EH (cell line): ENCODE results near the gene ZNF286A.
"Not testable (repeated sequence)": the region's sequence is repeated elsewhere in the genome, so short reads cannot be mapped to it uniquely, and the experiment has no call there.

Source experiments
- DNase-seq: peaks from one replicate; pipeline ENCODE4 v3.0.0-alpha.2; 2015; ENCODE audit warnings: low read depth

ZNF286A gene

GRCh38 chr17:15699413-15699924 is at the start of gene ZNF286A:
Gene ZNF286A (plus strand): TSS chr17:15699752. CDS start chr17:15700330, 578 bp downstream.
- peak; percentile 100 for DNase-seq

GRCh38 chr17:15649861-15650421 is 49.6 kb upstream of the ZNF286A start:
- DNase-seq = peak; percentile 59

GRCh38 chr17:15650741-15651582 is 48.6 kb upstream of the ZNF286A start:
- peak; percentile 20 for DNase-seq

GRCh38 chr17:15651583-15652110 is 47.9 kb upstream of the ZNF286A start:
- peak; percentile 100 for DNase-seq

- no peak for DNase-seq
Observed at GRCh38 chr17:15652960-15653359, 46.6 kb upstream of the ZNF286A start.

GRCh38 chr17:15654401-15654800 is 45.2 kb upstream of the ZNF286A start:
- DNase-seq = not testable (repeated sequence)

GRCh38 chr17:15654886-15655561 is 44.5 kb upstream of the ZNF286A start:
- peak; percentile 53 for DNase-seq

- DNase-seq = no peak
Observed at GRCh38 chr17:15657868-15658267, 41.7 kb upstream of the ZNF286A start.

GRCh38 chr17:15658296-15658695 is 41.3 kb upstream of the ZNF286A start:
- no peak for DNase-seq

- DNase-seq = no peak
Observed at GRCh38 chr17:15659236-15659635, 40.3 kb upstream of the ZNF286A start.

- peak; percentile 34 for DNase-seq
Observed at GRCh38 chr17:15659663-15660062, 39.9 kb upstream of the ZNF286A start.

- no peak for DNase-seq
Observed at GRCh38 chr17:15660077-15660476, 39.5 kb upstream of the ZNF286A start.

- no peak for DNase-seq
Observed at GRCh38 chr17:15662681-15663080, 36.9 kb upstream of the ZNF286A start.

GRCh38 chr17:15663176-15663575 is 36.4 kb upstream of the ZNF286A start:
- no peak for DNase-seq

- DNase-seq = no peak
Observed at GRCh38 chr17:15663691-15664090, 35.9 kb upstream of the ZNF286A start.

- DNase-seq = not testable (repeated sequence)
Observed at GRCh38 chr17:15669526-15669925, 30.0 kb upstream of the ZNF286A start.

GRCh38 chr17:15674640-15675039 is 24.9 kb upstream of the ZNF286A start:
- not testable (repeated sequence) for DNase-seq

- DNase-seq = not testable (repeated sequence)
Observed at GRCh38 chr17:15675991-15676390, 23.6 kb upstream of the ZNF286A start.

- not testable (repeated sequence) for DNase-seq
Observed at GRCh38 chr17:15683135-15683534, 16.4 kb upstream of the ZNF286A start.

GRCh38 chr17:15683824-15684478 is 15.6 kb upstream of the ZNF286A start, which contains the start of gene TRIM16:
Gene TRIM16 (minus strand): TSS chr17:15684311. CDS start chr17:15651609, 32,702 bp downstream.
- DNase-seq = peak; percentile 61

GRCh38 chr17:15687494-15687893 is 12.1 kb upstream of the ZNF286A start:
- not testable (repeated sequence) for DNase-seq

- not testable (repeated sequence) for DNase-seq
Observed at GRCh38 chr17:15698967-15699366, 585 bp upstream of the ZNF286A start.
